RWPE1 (cell line): ENCODE results near the gene SLC34A3.

Experiments used
- CTCF ChIA-PET: fragments of 350-600 bp; sonication (Branson Sonifier 250); formaldehyde crosslinking; extraction: SDS; loops from one replicate; lab custom pipeline; 2021; lab: Yijun Ruan, JAX
- POLR2A ChIA-PET: fragments of 400-600 bp; formaldehyde crosslinking; extraction: SDS; loops from one replicate; lab custom pipeline; 2020; ENCODE audit warnings: antibody characterized with exemption; ENCODE audit not compliant: low non-redundant PET; lab: Yijun Ruan, JAX
- DNase-seq: peaks from one replicate; pipeline ENCODE4 v3.0.0; 2012; ENCODE audit warnings: low spot score
- H3K27ac ChIP-seq: fragments of 450-650 bp; 2 replicates; pipeline ENCODE4 v1.5.1; 2017
- CTCF ChIP-seq: fragments of 450-650 bp; conservative IDR thresholded peaks from 2 replicates; pipeline ENCODE4 v1.5.1; 2017; ENCODE audit warnings: low read depth, mild to moderate bottlenecking

SLC34A3 gene

GRCh38 chr9:137278721-137279711 is 48.3 kb downstream of the SLC34A3 start:
- ChIA-PET CTCF (no interaction called here), POLR2A (interaction anchor here (0.6 kb wide), 1 partner anchor 146 kb away, joined by 3 read pairs; no protein-coding TSS in a partner anchor)
- no peak for TF ChIP-seq CTCF
- H3K27ac ChIP-seq, result peak overlapping the region; percentile 94
- no peak for DNase-seq

GRCh38 chr9:137279741-137280473 is 49.2 kb downstream of the SLC34A3 start:
- TF ChIP-seq CTCF, result no peak
- POLR2A ChIA-PET, result interaction anchor here (0.6 kb wide), 2 partner anchors 22 to 145 kb away, joined by 3 to 5 read pairs; partner anchors contain the start of gene NRARP
- DNase-seq, result no peak
- peak overlapping the region; percentile 94 for H3K27ac ChIP-seq
- CTCF ChIA-PET, result interaction anchor here (0.6 kb wide), 1 partner anchor 8 kb away, joined by 4 read pairs; no protein-coding TSS in a partner anchor

DNA sequence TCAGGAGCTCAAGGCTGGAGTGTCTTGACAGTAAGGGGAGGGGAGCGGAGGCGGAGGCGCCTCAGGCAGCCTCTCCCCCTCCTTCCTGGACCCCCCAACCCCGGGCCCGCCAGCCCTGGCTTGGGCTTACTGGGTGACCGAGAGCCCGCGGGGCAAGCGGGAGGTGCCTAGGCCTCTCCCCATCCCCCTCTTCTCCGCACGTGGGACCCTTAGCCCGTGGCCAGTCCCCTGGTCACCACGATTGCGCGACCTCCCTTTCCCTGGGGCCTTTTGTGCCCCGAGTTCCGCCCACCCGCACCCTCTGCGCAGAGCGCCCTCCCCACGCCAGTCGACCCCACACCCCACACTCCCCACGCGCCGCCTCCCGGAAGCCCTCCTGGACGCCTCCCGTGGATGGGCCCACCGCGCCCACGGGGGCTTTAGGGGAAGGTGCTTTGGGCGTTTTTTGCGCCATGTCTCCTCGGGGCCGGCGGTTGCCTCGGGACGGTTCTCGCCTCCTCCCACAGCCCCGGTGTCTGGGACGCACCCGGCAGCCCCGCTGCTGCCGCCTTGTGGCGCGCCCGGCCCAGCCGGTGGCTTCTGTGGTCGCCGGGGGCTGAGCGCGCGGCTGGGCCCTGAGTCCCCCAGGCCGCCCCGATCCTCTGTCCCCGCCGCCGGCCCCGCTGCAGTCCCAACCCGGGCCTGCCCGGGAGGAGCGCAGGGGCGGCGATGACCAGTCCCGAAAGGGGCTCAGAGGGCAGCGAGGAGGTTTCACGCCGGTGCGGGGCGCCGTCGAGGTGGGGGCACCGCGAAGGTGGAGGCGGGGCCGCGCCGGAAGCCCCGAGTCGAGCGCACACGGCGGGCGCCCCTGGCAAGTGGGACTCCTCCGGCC is 50.0 kb downstream of the SLC34A3 start:
- CTCF ChIA-PET, result interaction anchor here (0.6 kb wide), 1 partner anchor 9 kb away, joined by 4 read pairs; no protein-coding TSS in a partner anchor
- POLR2A ChIA-PET, result interaction anchor here (0.6 kb wide), 1 partner anchor 21 kb away, joined by 5 read pairs; the partner anchor contains the start of gene NRARP
- H3K27ac ChIP-seq, result peak overlapping the region; percentile 94
- TF ChIP-seq CTCF, result no peak
- no peak for DNase-seq

- no peak for DNase-seq
- peak overlapping the region; percentile 94 for H3K27ac ChIP-seq
- TF ChIP-seq CTCF, result no peak
- POLR2A ChIA-PET, result no interaction called here
- CTCF ChIA-PET, result interaction anchor here (0.6 to 1.3 kb wide), 3 partner anchors 21 to 253 kb away, joined by 3 read pairs; partner anchors contain the start of gene NRARP
These were observed 50.8 kb downstream of the SLC34A3 start for GRCh38 chr9:137281345-137282116.
